ENCODE results near the gene KIF12.

GRCh38 chr9:114080773-114081440, 18.2 kb downstream of the KIF12 start:
- TF ChIP-seq CTCF (optimal IDR thresholded peaks at IDR 0.05 in 1 of 3, IDR thresholded peaks at IDR 0.05 in 1 of 3, conservative IDR thresholded peaks at IDR 0.05 in 1 of 3; ENCODE audit: extremely low read depth in 1 of 3, insufficient read depth in 2 of 3, low read length in 3 of 3) = no peak
- TF ChIP-seq EZH2 (IDR thresholded peaks at IDR 0.05; ENCODE audit: low read length) = no peak

All from keratinocyte (primary cell).